Thyroid gland (tissue), 4 donors: Measurements from ENCODE around the gene CADPS. TPM values are rescaled to one million over a fixed set of nuclear protein-coding genes. Genes with fewer than 3 reads are reported as not detected.
A peak's percentile ranks its signal among the peaks of the same experiment; 100 is the strongest.

Source experiments
- DNase-seq, 2 donors: peaks; one replicate each; pipeline ENCODE4 v3.0.0-alpha.2; 2019
- H3K27ac ChIP-seq, 3 donors: fragments of 200-600 bp; sonication (generic); 1 replicate in 2 of 3; 2 replicates in 1 of 3; pipeline ENCODE4 v1.5.1; 2016 to 2019; ENCODE audit warnings: mild to moderate bottlenecking in 1 of 3, moderate library complexity in 1 of 3
- H3K27me3 ChIP-seq: fragments of 200-600 bp; sonication (generic); one replicate; pipeline ENCODE4 v1.5.1; 2019
- H3K36me3 ChIP-seq, 2 donors: fragments of 200-600 bp; sonication (generic); one replicate each; pipeline ENCODE4 v1.5.1; 2016 to 2019
- H3K4me1 ChIP-seq, 2 donors: fragments of 200-600 bp; sonication (generic); one replicate each; pipeline ENCODE4 v1.5.1; 2017 to 2019
- H3K4me3 ChIP-seq, 3 donors: fragments of 200-600 bp; sonication (generic); replicated peaks in 1 of 3; 1 replicate in 2 of 3; 2 replicates in 1 of 3; pipeline ENCODE4 v1.5.1; 2016; ENCODE audit warnings: mild to moderate bottlenecking in 1 of 3
- H3K9me3 ChIP-seq: fragments of 200-600 bp; sonication (generic); one replicate; pipeline ENCODE4 v1.5.1; 2017
- CTCF ChIP-seq, 6 experiments: fragments of 200-600 bp in 3 of 6; fragments of 450-650 bp in 3 of 6; sonication (generic) in 3 of 6; IDR thresholded peaks; one replicate each; pipeline ENCODE4 v1.5.1; 2016 to 2019; ENCODE audit warnings: antibody characterized with exemption in 6 of 6, mild to moderate bottlenecking in 2 of 6, inconsistent platforms in 1 of 6, moderate library complexity in 1 of 6
- POLR2A ChIP-seq, 2 donors: fragments of 450-650 bp; IDR thresholded peaks; one replicate each; pipeline ENCODE4 v1.6.1; 2017; ENCODE audit warnings: antibody characterized with exemption in 2 of 2, mild to moderate bottlenecking in 2 of 2, moderate library complexity in 1 of 2
- WGBS, 2 donors: methylation state at CpG; one replicate each; pipeline ENCODE4 v1.1.5; 2017; 5-methylcytosine and 5-hydroxymethylcytosine counted together
- intact Hi-C: fragments of 100-400 bp; cut with DNase I; formaldehyde crosslinking; loops from one replicate; pipeline ENCODE4 v1.15.1; 2023
- total RNA-seq, 4 donors: library from RNA; depleted of rRNA; stranded (reverse); fragments of >200 nt; gene quantifications; one replicate each; pipeline ENCODE4 v1.2.3, GENCODE V29; 2016

Gene CADPS
- total RNA-seq, 4 donors from 2014 or later: 1.6 to 9.5 TPM; not detected in 2

- intact Hi-C loops: no loop called here
- Histone ChIP-seq H3K27me3 (no peaks in the 10 kb centered on the region), H3K9me3 (no peaks in the 10 kb centered on the region)
Measured at GRCh38 chr3:62559831-62560445, 315.3 kb downstream of the CADPS start.

GRCh38 chr3:62558549-62559112 lies 316.6 kb downstream of the CADPS start:
- Histone ChIP-seq H3K27me3 (no peaks in the 10 kb centered on the region), H3K27ac (no peak overlapping the region), H3K4me3 (no peak overlapping the region), H3K4me1 (peaks cover 18 to 23% of the 10 kb centered on the region in 2 donors), H3K9me3 (no peaks in the 10 kb centered on the region), H3K36me3 (no peaks in the 10 kb centered on the region)
- 32 to 38% methylated on average over 8 of the region's 8 CpGs for WGBS, 2 donors
- intact Hi-C loops: no loop called here
- DNase-seq: no peak
- peak in 1 of 6 experiments; percentile 34 for TF ChIP-seq CTCF (IDR thresholded peaks at IDR 0.05)
- TF ChIP-seq POLR2A (IDR thresholded peaks at IDR 0.05): no peak

More at GRCh38 chr3:62559831-62560445, 315.3 kb downstream of the CADPS start:
- no peaks in the 10 kb centered on the region for H3K36me3 ChIP-seq
- no peak for DNase-seq
- H3K4me3 ChIP-seq: no peak overlapping the region
- 33 to 36% methylated on average over 2 of the region's 2 CpGs for WGBS, 2 donors
- TF ChIP-seq POLR2A (IDR thresholded peaks at IDR 0.05) (no peak), CTCF (IDR thresholded peaks at IDR 0.05) (peak in 5 of 6 experiments; percentile 10 to 82 (median 57))
- peaks cover 18 to 23% of the 10 kb centered on the region in 2 donors for H3K4me1 ChIP-seq
- H3K27ac ChIP-seq: peak overlapping the region in 2 of 3 donors; percentile 54 to 72

GRCh38 chr3:62557983-62558382 lies 317.2 kb downstream of the CADPS start:
- TF ChIP-seq CTCF (IDR thresholded peaks at IDR 0.05) (no peak), POLR2A (IDR thresholded peaks at IDR 0.05) (no peak)
- Histone ChIP-seq H3K27ac (no peak overlapping the region), H3K4me1 (peaks cover 15 to 18% of the 10 kb centered on the region in 2 donors), H3K9me3 (no peaks in the 10 kb centered on the region), H3K27me3 (no peaks in the 10 kb centered on the region), H3K36me3 (no peaks in the 10 kb centered on the region), H3K4me3 (no peak overlapping the region)
- DNase-seq: no peak
- WGBS, 2 donors: 85 to 91% methylated on average over 5 of the region's 5 CpGs
- intact Hi-C loops: no loop called here

- no peak overlapping the region for H3K4me3 ChIP-seq
- DNase-seq: no peak
- H3K36me3 ChIP-seq: no peaks in the 10 kb centered on the region
- H3K27ac ChIP-seq: no peak overlapping the region
- TF ChIP-seq CTCF (IDR thresholded peaks at IDR 0.05): no peak
- TF ChIP-seq POLR2A (IDR thresholded peaks at IDR 0.05): no peak
- no peaks in the 10 kb centered on the region for H3K27me3 ChIP-seq
- peaks cover 13% of the 10 kb centered on the region in 2 donors for H3K4me1 ChIP-seq
- H3K9me3 ChIP-seq: no peaks in the 10 kb centered on the region
- intact Hi-C loops: no loop called here
- WGBS, 2 donors: 73 to 82% methylated on average over 5 of the region's 5 CpGs
Measured at GRCh38 chr3:62557450-62557849, 317.8 kb downstream of the CADPS start.

GRCh38 chr3:62556121-62556815 lies 318.9 kb downstream of the CADPS start:
- no peaks in the 10 kb centered on the region for H3K9me3 ChIP-seq
- H3K27ac ChIP-seq: no peak overlapping the region
- no peak for TF ChIP-seq CTCF (IDR thresholded peaks at IDR 0.05)
- no peak for TF ChIP-seq POLR2A (IDR thresholded peaks at IDR 0.05)
- peaks cover 7 to 13% of the 10 kb centered on the region in 2 donors for H3K4me1 ChIP-seq
- no peaks in the 10 kb centered on the region for H3K27me3 ChIP-seq
- H3K36me3 ChIP-seq: no peaks in the 10 kb centered on the region
- WGBS, 2 donors: 80% methylated on average over 10 of the region's 10 CpGs
- intact Hi-C loops: no loop called here
- no peak overlapping the region for H3K4me3 ChIP-seq
- DNase-seq: no peak
